Stimulated activated CD8-positive, alpha-beta memory T cell treated with anti-CD3 and anti-CD28 coated beads, Interleukin-15, amount 100 ng/mL, for 1 hour (primary cell): Measurements from ENCODE around the gene PFDN1.
"Not testable (repeated sequence)": the region's sequence is repeated elsewhere in the genome, so short reads cannot be mapped to it uniquely, and the experiment has no call there.

Experiments used
- DNase-seq: peaks from one replicate; pipeline ENCODE4 v3.0.0-alpha.2; 2020; ENCODE audit warnings: low read depth

Gene PFDN1

GRCh38 chr5:140302786-140303639, at the start of gene PFDN1:
TSS of gene PFDN1 (minus strand) at chr5:140303101. CDS start at chr5:140303073, 28 bp downstream.
- DNase-seq: peak; percentile 80

GRCh38 chr5:140351609-140352334, 48.9 kb upstream of the PFDN1 start:
- DNase-seq: peak; percentile 27

GRCh38 chr5:140349244-140349643, 46.3 kb upstream of the PFDN1 start:
- no peak for DNase-seq

DNA sequence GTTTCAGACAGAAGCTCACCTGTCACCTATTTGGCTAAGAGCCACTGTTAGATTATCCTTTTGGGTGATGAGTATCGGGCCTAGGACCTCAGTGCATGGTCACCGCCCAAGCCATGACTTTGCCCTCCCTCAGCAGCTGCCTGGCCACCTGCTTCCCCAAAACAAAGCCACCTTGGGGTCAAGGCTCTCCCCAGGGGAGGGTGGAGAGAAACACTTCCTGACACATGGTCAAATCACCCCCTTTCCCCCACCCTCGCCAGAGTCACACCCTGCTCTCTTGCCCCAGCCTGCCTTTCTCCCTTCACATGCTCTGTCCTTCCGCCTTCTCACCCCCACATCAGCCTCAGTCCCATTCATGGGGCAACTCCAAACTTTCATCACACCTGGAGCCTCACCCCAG, 45.2 kb upstream of the PFDN1 start:
- no peak for DNase-seq

DNA sequence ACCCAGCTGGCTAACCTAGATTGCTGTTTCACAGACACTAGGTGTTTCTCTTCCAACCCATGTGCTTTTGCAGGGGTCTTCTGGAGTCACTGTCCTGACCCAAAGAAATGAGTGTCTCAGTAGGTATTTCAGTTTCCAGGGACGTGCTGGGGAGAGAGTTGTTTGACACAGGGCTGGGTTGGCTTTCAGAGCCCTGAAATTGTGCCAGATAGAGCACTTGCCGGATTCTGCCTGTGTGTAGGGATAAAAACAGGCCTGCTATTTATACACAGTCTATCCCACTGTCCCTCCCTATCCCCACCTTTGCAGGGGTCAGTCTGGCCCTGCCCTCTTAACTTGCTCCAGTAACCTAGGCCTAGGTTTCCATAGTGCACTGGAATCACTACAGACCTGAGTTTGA, 44.5 kb upstream of the PFDN1 start:
- no peak for DNase-seq

DNA sequence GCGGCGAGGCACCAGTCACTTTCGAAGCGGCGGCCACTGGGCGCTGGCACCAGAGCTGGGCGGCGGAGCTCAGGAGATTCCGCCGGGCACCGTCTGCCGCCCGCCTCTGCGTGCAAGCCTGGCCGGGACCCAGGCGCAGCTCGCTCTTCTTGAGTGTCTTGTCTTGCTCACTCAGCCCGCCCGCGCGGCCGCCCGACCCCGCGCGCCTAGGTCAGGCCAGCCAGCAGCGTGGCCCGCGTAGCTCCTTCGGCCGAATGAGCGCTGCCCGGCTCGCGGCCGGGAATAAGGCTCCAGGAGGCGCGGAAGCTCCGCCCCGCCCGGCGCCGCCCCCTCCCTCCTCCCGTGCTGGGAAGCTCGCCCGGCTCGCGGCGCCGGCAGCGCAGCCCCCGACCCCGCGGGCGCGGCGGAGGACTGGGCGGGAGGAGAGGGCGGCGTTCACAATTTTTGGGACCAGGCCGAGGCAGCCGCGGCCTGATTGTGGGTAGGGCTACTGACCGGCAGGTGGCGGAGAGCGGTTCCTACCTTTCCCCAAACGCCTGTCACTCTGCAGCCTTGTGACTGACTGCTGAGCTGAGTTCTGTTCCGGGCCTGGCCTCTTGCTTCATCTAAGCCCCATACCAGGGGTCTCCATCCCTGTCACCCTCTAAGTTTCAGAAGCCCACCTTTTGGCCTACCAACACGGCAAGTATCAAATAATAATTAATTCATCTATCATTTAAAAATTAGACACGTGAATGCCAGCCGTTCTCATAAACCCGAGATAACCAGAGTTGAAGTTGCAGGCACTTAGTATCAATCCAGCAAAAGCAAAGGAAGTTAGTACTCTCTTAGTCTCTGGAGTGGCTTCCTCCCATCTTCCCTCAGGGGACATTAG, 43.7 kb upstream of the PFDN1 start, which contains the start of gene HBEGF:
Gene HBEGF, minus strand, starts transcription at position 256 of the 874 bp plus-strand sequence. CDS start 275 bp downstream, outside the sequence.
- DNase-seq: peak; percentile 14

DNA sequence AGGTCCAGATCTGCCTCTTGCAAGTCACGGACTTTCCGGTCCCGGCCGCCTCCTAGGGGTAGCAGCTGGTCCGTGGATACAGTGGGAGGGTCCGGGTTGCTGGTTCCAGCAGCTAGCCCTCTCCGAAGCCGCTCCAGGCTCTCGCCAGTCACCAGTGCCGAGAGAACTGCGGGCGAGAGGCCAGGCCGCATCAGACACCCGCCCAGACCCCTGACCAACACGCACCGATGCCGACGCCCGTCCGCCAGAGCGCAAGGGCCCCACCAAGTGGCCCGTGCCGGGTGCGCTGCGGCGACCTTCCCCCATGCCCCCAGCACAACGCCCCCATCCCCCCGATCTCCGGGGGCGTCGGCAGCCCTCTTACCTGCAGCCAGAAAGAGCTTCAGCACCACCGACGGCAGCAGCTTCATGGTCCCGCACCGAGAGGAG, 43.0 kb upstream of the PFDN1 start:
- no peak for DNase-seq

GRCh38 chr5:140344683-140345423, 42.0 kb upstream of the PFDN1 start:
- no peak for DNase-seq

DNA sequence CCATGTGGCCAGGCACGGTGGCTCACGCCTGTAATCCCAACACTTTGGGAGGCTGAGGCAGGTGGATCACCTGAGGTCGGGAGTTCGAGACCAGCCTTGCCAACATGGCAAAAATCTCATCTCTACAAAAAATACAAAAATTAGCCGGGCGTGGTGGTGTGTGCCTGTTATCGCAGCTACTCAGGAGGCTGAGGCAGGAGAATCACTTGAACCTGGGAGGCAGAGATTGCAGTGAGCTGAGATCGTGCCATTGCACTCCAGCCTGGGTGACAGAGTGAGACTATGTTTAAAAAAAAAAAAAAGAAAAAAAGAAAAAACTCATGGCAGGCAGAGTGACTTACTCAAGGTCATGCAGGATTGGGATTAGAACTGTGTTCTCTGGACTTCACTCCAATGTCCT, 40.9 kb upstream of the PFDN1 start:
- DNase-seq: not testable (repeated sequence)

DNA sequence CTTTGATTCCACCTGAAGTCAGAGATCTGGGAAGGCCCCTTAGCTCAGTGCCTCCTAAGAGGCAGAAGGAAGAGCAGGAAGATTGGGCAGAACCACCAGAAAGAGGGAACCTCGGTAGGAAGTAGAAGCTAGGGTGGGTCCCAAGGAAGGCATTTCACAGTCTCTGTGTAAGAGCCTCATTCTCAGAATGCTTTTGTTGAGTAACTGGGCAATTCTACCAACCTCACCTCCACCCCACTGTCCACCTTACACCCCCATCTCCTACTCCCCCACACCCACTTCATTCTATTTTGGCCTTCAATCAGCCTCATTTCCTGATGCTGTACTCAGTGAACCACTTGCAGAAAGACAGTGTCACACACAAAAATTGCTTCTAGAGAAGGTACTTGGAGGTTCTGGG, 40.0 kb upstream of the PFDN1 start:
- DNase-seq: no peak

DNA sequence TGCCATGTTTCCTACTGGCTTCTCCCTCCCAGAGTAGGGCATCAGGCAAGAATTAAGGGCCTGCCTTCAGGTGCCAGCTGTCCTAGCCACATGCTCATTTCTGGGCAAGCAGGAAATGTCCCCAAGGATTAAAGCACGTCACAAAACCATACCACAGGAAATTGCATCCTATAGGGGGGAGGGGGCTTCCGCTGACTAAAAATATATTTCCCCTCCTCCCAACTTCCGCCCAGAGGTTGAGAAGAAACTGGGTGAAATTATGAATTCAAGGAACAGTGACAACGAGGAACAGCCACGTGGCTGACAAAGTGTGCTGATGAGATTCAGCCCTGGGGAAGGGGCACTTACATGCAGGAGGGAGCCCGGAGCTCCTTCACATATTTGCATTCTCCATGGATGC, 39.4 kb upstream of the PFDN1 start:
- DNase-seq: no peak

- no peak for DNase-seq
These were observed 38.7 kb upstream of the PFDN1 start for GRCh38 chr5:140341591-140341990.

DNA sequence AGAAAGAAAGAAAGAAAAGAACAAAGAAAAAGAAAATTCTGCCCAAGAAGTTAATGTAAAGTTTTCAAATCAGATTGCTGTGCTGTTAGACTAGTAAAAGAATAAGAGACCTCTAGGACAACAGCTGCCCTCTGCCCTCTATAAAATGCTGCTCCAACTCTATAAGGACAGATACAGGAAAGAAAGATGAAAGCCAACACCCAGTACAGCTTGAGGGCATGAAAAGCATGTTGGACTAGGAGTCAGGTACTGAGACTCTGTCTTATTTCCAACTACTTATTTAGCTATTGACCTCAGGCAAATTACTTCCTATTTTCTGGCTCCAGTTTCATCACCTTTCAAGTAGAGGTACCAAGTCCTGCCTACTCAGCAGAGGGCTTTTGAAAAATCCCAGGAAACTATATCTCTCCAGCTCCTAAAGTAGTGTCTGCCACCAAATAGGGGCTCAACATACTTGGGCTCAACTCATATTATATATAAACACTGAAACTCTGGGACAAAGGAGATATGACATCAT, 37.8 kb upstream of the PFDN1 start:
- DNase-seq: no peak

- DNase-seq: no peak
These were observed 36.7 kb upstream of the PFDN1 start for GRCh38 chr5:140339636-140340035.

DNA sequence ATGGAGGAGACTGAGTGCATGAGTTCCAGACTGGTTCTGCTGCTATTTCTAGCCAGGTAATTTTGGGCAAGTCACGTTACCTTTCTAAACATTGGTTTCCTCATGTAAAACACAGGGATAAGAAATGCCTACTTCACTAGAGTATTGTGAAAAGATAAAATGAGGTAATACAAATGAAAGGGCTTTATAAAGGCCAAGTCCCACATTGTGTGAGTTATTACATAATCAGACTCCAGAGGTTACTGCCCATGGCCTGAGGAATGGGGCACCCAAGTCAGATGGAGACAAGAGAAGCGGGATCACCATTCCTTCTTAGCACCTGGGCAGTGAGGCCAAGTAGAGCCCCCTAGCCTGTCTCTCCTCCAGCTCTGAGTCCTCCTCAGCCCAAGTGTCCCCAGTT, 36.0 kb upstream of the PFDN1 start:
- no peak for DNase-seq

GRCh38 chr5:140338336-140338735, 35.4 kb upstream of the PFDN1 start:
- no peak for DNase-seq

DNA sequence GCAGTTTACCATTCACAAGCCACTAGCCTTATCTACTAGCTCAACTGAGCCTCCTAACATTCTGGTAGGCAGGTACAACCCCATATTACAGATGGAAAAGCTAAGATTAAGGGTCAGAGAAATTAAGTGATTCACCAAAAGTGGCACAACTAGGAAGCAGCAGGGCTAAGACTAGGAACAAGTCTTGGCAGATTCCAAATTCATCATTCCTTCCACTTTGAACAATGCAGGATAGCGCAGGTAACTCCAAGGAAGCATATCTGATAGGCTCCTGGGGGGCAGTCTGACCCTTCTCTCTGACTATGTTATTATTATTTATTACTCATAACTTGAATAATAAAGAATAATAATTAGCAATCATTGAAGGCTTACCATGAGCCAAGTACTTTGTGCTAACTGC, 35.0 kb upstream of the PFDN1 start:
- no peak for DNase-seq

- no peak for DNase-seq
These were observed 33.5 kb upstream of the PFDN1 start for GRCh38 chr5:140336388-140336787.

- no peak for DNase-seq
These were observed 28.7 kb upstream of the PFDN1 start for GRCh38 chr5:140331638-140332037.

GRCh38 chr5:140329739-140330481, 27.0 kb upstream of the PFDN1 start:
- DNase-seq: no peak
